ENCODE results near the gene CYP27A1. TPM values are rescaled to one million over a fixed set of nuclear protein-coding genes. Genes with fewer than 3 reads are reported as not detected.

The CYP27A1 gene
- total and polyA plus RNA-seq, 2 of the 4 experiments (the other 2 are of a cell fraction): 5.2 to 5.3 TPM

- H3K9ac ChIP-seq (ENCODE audit: low read depth, low read length): no peak overlapping the region
- no TSS peak for BruUV-seq (replicated peaks)
- DNase-seq: peak; percentile 37
- dilution Hi-C loops (cut with HindIII; ENCODE audit: low sequenced_read_pairs, unreplicated experiment) (no loop called here), intact Hi-C loops (cut with micrococcal nuclease) (no loop called here), in situ Hi-C loops (cut with MboI; ENCODE audit: low sequenced_read_pairs) (no loop called here)
- H2AFZ ChIP-seq (replicated peaks; ENCODE audit: low read length, poor library complexity): peak overlapping the region; percentile 2
- no peak overlapping the region for H4K5ac ChIP-seq (ENCODE audit: low read depth, low read length)
- peaks cover 2% of the 10 kb centered on the region; the same call in 1 of the 2 replicates for H3K9me3 ChIP-seq (ENCODE audit: control insufficient read depth, insufficient read depth, low read length)
- no peak overlapping the region for H2AK9ac ChIP-seq (replicated peaks; ENCODE audit: low read depth, low read length, poor library complexity)
- H3K14ac ChIP-seq (replicated peaks; ENCODE audit: low read depth, low read length): no peak overlapping the region
- H3K79me1 ChIP-seq (ENCODE audit: low read depth in 1 of 2, low read length in 2 of 2): no peaks in the 10 kb centered on the region
- ATAC-seq (ENCODE audit: low read depth): peak; percentile 81
- no peak overlapping the region for H2BK20ac ChIP-seq (ENCODE audit: low read depth, low read length)
- no peak overlapping the region for H2BK120ac ChIP-seq (ENCODE audit: low read depth, low read length)
- no peak overlapping the region for H3K18ac ChIP-seq (ENCODE audit: low read depth, low read length)
- H4K20me1 ChIP-seq (ENCODE audit: insufficient read depth, low read length): no peaks in the 10 kb centered on the region; the same call in 1 of the 2 replicates
- no peak overlapping the region for H2AK5ac ChIP-seq (ENCODE audit: low read depth, low read length)
- no peak overlapping the region for H3K56ac ChIP-seq (ENCODE audit: extremely low read depth, insufficient read depth, low read length)
- H3K9me1 ChIP-seq (ENCODE audit: insufficient read depth, low read length): no peaks in the 10 kb centered on the region
- CTCF ChIA-PET: interaction anchor here (1.0 kb wide), 1 partner anchor 14 kb away, joined by 3 read pairs; no protein-coding TSS in a partner anchor
- no peak overlapping the region for H3K4ac ChIP-seq (ENCODE audit: low read depth, low read length)
- peaks cover 5% of the 10 kb centered on the region; the same call in 1 of the 2 replicates for H3K4me1 ChIP-seq (ENCODE audit: control insufficient read depth, insufficient read depth, low read length)
- no peak overlapping the region for H2BK5ac ChIP-seq (ENCODE audit: low read depth, low read length, poor library complexity, severe bottlenecking)
- H2BK15ac ChIP-seq (ENCODE audit: low read depth, low read length): no peak overlapping the region
- no peaks in the 10 kb centered on the region for H3K36me3 ChIP-seq (ENCODE audit: control insufficient read depth, insufficient read depth, low read length)
- H4K8ac ChIP-seq (ENCODE audit: low read depth in 2 of 2, low read length in 2 of 2): no peak overlapping the region
- H3K23ac ChIP-seq (ENCODE audit: low read depth, low read length): peak overlapping the region; percentile 11; the same call in 1 of the 2 replicates
- no peak overlapping the region for H3K27ac ChIP-seq (ENCODE audit: insufficient read depth, low read length)
- no peak for TF ChIP-seq USF2 (IDR thresholded peaks at IDR 0.05; ENCODE audit: low read depth, low read length)
- TF ChIP-seq MXI1 (IDR thresholded peaks at IDR 0.05; ENCODE audit: borderline replicate concordance, low read depth, low read length): no peak
- no peak for TF ChIP-seq SMC3 (IDR thresholded peaks at IDR 0.05; ENCODE audit: low read depth, low read length)
- no peak for TF ChIP-seq MAFK (IDR thresholded peaks at IDR 0.05; ENCODE audit: low read depth, low read length)
- no peak for TF ChIP-seq RFX5 (IDR thresholded peaks at IDR 0.05; ENCODE audit: low read depth, low read length)
- no peak for TF ChIP-seq ELK1 (IDR thresholded peaks at IDR 0.05; ENCODE audit: borderline replicate concordance, low read depth, low read length)
- TF ChIP-seq CHD1 (IDR thresholded peaks at IDR 0.05; ENCODE audit: low read depth, low read length): no peak
- TF ChIP-seq RCOR1 (IDR thresholded peaks at IDR 0.05; ENCODE audit: insufficient replicate concordance, low read length): no peak
- TF ChIP-seq BHLHE40 (IDR thresholded peaks at IDR 0.05; ENCODE audit: low read depth, low read length): no peak
- TF ChIP-seq RAD21 (IDR thresholded peaks at IDR 0.05; ENCODE audit: low read length): no peak
- no peak for TF ChIP-seq MAZ (IDR thresholded peaks at IDR 0.05; ENCODE audit: borderline replicate concordance, low read depth, low read length)
- no peak for TF ChIP-seq NFE2L2 (IDR thresholded peaks at IDR 0.05; ENCODE audit: low read depth, low read length)
- no peak for TF ChIP-seq CEBPB (IDR thresholded peaks at IDR 0.05; ENCODE audit: low read depth, low read length)
- TF ChIP-seq POLR2A (IDR thresholded peaks at IDR 0.05; ENCODE audit: low read depth, low read length): no peak
- TF ChIP-seq, protein P1, sequence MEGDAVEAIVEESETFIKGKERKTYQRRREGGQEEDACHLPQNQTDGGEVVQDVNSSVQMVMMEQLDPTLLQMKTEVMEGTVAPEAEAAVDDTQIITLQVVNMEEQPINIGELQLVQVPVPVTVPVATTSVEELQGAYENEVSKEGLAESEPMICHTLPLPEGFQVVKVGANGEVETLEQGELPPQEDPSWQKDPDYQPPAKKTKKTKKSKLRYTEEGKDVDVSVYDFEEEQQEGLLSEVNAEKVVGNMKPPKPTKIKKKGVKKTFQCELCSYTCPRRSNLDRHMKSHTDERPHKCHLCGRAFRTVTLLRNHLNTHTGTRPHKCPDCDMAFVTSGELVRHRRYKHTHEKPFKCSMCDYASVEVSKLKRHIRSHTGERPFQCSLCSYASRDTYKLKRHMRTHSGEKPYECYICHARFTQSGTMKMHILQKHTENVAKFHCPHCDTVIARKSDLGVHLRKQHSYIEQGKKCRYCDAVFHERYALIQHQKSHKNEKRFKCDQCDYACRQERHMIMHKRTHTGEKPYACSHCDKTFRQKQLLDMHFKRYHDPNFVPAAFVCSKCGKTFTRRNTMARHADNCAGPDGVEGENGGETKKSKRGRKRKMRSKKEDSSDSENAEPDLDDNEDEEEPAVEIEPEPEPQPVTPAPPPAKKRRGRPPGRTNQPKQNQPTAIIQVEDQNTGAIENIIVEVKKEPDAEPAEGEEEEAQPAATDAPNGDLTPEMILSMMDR (conservative IDR thresholded peaks at IDR 0.05; ENCODE audit: low read depth, low read length): no peak
- TF ChIP-seq FOS (IDR thresholded peaks at IDR 0.05; ENCODE audit: low read depth, low read length): no peak
- no peak overlapping the region for H3K4me3 ChIP-seq (ENCODE audit: insufficient read depth, low read depth, low read length)
- H3K27me3 ChIP-seq (ENCODE audit: control insufficient read depth, insufficient read depth, low read length): peaks cover 82% of the 10 kb centered on the region
- no peak overlapping the region for H4K91ac ChIP-seq (ENCODE audit: insufficient read depth, low read depth, low read length)
- no CpG with 5 or more reads among the region's 21 CpGs for WGBS, 2 experiments (ENCODE audit: extremely low coverage in 2 of 2, insufficient read length in 1 of 2)
- no peak overlapping the region; the same call in 1 of the 2 replicates for H3K4me2 ChIP-seq (ENCODE audit: low read depth, low read length)
- POLR2A ChIA-PET (ENCODE audit: unreplicated experiment): interaction anchor here (0.5 kb wide), 1 partner anchor 602 kb away, joined by 6 read pairs; no protein-coding TSS in a partner anchor
These were observed 79.0 kb downstream of the CYP27A1 start for GRCh38 chr2:218860950-218861381.

All from IMR-90 (cell line).